HUES64 (cell line): ENCODE data around the gene CFAP46.

ENCODE experiments used
- H3K27ac ChIP-seq: 2 replicates; pipeline ENCODE4 v1.7.0; 2013; ENCODE audit warnings: low read depth, low read length, inconsistent platforms
- H3K27me3 ChIP-seq: 2 replicates; pipeline ENCODE4 v1.6.1; 2013; ENCODE audit warnings: mild to moderate bottlenecking, low read length; ENCODE audit not compliant: insufficient read depth
- H3K36me3 ChIP-seq: 2 replicates; pipeline ENCODE4 v1.6.1; 2013; ENCODE audit warnings: mild to moderate bottlenecking, low read length; ENCODE audit not compliant: insufficient read depth
- H3K4me1 ChIP-seq: 2 replicates; pipeline ENCODE4 v1.6.1; 2013; ENCODE audit warnings: mild to moderate bottlenecking, low read length, moderate library complexity; ENCODE audit not compliant: insufficient read depth
- H3K4me3 ChIP-seq: 2 replicates; pipeline ENCODE4 v1.5.1; 2013; ENCODE audit warnings: mild to moderate bottlenecking, low read length, moderate library complexity
- H3K9ac ChIP-seq: 2 replicates; pipeline ENCODE4 v1.6.1; 2013; ENCODE audit warnings: mild to moderate bottlenecking, low read depth, low read length
- H3K9me3 ChIP-seq: 2 replicates; pipeline ENCODE4 v1.6.1; 2013; ENCODE audit warnings: low read depth, low read length; ENCODE audit not compliant: insufficient read depth
- WGBS: fragments of 150-250, 120-280 bp; methylation state at CpG from one replicate; pipeline ENCODE4 v1.1.7; 2013; ENCODE audit warnings: missing lambda C conversion rate; 5-methylcytosine and 5-hydroxymethylcytosine counted together

The CFAP46 gene

DNA sequence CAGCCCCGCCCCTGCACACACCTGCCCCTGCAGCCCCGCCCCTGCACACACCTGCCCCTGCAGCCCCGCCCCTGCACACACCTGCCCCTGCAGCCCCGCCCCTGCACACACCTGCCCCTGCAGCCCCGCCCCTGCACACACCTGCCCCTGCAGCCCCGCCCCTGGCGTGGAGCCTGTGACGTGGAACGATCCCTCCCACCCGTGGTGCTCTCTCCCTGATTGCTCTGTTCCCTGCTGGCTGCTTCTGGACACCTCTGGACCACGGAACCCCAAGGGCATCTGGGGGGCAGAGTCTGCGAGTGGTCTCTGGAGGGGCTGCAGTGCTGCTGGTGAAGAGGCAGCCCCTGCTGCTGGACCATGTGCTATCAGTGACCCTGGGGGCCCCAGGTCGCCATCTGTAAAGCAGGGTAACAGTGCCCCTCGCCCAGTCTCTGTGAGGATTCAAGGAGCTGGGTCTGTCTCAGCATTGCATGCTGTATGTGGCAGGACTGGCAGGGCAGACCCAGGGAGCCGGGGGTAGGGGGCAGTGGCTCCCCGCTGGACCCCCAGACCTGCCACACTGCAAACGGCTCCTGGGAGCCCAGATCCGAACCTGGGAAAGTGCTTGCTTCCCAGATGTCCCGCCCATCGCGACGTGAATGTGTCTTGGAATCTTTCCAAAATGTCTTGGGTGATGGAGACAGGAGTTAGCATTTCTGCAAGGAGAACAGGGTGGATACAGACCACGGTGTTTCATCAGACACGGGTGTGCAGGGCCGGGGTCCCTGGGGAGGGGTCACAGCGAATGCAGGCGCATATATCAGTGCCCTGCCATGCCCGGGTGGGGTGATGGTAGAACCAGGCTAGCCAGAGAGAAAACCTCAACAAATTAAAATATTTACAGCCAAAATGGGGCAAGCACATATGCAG lies 128.6 kb downstream of the CFAP46 start:
- Histone ChIP-seq H3K36me3 (no peaks in the 10 kb centered on the region), H3K4me3 (no peak overlapping the region), H3K27me3 (no peaks in the 10 kb centered on the region), H3K9ac (no peak overlapping the region), H3K27ac (no peak overlapping the region), H3K4me1 (no peaks in the 10 kb centered on the region), H3K9me3 (no peaks in the 10 kb centered on the region)
- WGBS: 90% methylated on average over 24 of the region's 28 CpGs

DNA sequence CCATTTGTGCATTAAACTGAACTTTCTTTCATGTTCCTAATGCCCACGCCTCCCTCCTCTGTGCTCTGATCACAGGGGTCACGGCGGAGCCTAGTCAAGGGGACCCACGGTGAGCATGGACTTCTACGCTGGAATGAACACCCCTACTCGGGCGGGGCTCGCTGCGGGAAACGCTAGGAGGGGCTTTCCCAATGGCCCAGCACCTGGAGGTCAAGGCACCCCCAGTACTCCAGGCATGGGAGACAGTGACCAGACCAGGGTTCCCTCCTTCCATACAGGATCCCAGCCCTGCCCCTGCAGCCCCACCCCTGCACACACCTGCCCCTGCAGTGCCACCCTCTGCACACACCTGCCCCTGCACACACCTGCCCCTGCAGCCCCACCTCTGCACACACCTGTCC lies 129.4 kb downstream of the CFAP46 start:
- Histone ChIP-seq H3K9ac (no peak overlapping the region), H3K36me3 (no peaks in the 10 kb centered on the region), H3K9me3 (no peaks in the 10 kb centered on the region), H3K27ac (no peak overlapping the region), H3K27me3 (no peaks in the 10 kb centered on the region), H3K4me3 (no peak overlapping the region), H3K4me1 (no peaks in the 10 kb centered on the region)
- 91% methylated on average over 10 of the region's 10 CpGs for WGBS

DNA sequence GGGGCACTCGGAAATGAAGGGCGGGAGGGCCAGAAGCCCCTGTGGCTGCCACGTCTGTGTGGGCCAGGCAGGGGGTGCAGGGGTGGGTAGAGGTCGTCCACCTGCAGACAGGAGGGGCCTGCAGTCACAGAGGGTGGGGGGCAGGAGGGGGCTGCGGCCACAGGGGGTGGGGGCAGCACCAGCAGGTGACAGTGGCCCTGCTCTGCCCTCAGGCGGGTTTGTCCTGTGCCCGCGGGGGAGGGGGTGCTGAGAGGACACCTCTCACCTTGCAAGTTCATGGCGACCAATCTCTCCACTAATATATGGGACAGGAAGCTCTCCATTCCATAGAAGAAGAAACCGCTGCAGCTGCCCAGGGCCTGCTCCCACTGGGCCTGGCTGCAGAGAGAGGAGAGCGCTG lies 129.8 kb downstream of the CFAP46 start:
- Histone ChIP-seq H3K9ac (no peak overlapping the region), H3K9me3 (no peaks in the 10 kb centered on the region), H3K27ac (no peak overlapping the region), H3K4me1 (no peaks in the 10 kb centered on the region), H3K36me3 (no peaks in the 10 kb centered on the region), H3K4me3 (no peak overlapping the region), H3K27me3 (no peaks in the 10 kb centered on the region)
- WGBS: 85% methylated on average over 11 of the region's 11 CpGs

DNA sequence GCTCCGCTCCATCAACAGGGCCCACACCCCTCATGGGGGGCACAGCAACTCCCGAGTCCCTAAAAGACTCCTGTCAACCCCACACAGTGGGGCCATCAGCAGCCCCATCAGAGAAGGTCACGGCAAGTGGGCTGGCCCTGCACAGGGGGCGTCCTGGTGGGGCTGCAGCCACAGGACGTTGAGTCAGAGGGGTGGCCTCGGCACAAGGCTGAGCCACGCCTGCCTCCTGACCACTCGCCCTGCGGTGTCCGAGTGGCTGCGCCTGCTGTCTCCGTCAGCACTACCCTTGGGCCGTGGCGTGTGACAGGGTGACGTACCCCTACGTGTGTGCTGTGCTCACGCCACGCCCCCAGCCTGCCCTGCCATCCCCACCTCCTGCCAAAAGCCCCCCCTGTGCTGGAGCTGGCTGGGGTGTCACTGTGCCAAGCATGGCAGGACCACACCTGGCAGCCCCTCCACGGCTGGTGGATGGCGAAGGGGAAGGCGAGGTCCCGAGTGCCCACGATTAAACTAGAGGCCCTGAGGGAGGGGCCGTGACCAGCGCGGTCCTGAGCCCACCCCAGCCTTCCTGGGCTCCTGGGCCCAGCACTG lies 130.4 kb downstream of the CFAP46 start:
- H3K9me3 ChIP-seq: no peaks in the 10 kb centered on the region

DNA sequence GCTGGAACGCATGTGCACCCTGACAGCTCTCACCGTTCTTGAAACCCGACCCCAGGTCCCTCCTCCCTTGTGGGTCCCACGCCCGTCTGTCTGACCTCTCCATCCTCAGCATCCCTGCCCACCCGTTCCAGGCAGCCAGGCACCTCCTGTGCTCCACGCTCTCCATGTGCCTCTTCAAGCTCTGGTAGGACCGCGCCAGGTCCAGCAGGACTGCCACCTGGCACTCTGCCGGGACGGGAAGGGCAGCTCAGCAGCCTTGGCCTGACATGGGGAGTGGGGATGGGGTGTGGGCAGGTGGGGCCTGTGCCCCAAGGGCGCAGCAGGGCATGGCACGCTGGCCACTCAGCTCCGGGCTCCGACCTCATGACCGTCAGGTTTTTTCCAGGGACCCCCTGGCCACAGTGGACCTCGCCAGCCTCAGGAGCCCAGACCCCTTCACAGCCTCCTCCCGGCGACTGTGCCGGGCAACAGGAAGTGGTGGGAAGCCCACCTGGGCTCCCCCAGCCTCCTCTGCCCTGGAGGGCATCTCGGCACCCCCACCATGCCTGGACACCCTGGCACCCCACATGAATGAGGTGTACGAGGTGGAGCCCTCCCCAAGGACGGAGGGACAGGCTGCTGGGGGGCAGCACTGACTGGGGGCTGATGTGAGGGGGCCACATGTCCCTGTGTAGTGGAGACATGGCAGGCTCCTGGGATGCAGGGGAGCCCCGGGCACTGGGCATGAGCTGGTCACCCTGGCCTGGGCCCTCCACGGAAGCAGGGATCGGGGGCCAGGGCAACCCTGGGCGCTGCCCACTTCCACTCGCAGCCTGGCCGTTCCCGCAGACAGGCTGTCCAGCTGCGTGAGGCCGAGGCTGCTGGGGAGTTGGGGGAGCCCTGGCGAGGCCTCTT lies 131.3 kb downstream of the CFAP46 start:
- Histone ChIP-seq H3K36me3 (no peaks in the 10 kb centered on the region), H3K9me3 (no peaks in the 10 kb centered on the region), H3K27ac (no peak overlapping the region), H3K9ac (no peak overlapping the region), H3K27me3 (no peaks in the 10 kb centered on the region), H3K4me1 (no peaks in the 10 kb centered on the region), H3K4me3 (no peak overlapping the region)
- WGBS: 90% methylated on average over 33 of the region's 33 CpGs

More for the DNA sequence above, 130.4 kb downstream of the CFAP46 start:
- Histone ChIP-seq H3K4me1 (no peaks in the 10 kb centered on the region), H3K9ac (no peak overlapping the region), H3K27me3 (no peaks in the 10 kb centered on the region), H3K4me3 (no peak overlapping the region), H3K27ac (no peak overlapping the region), H3K36me3 (no peaks in the 10 kb centered on the region)
- 93% methylated on average over 26 of the region's 26 CpGs for whole genome bisulfite sequencing

DNA sequence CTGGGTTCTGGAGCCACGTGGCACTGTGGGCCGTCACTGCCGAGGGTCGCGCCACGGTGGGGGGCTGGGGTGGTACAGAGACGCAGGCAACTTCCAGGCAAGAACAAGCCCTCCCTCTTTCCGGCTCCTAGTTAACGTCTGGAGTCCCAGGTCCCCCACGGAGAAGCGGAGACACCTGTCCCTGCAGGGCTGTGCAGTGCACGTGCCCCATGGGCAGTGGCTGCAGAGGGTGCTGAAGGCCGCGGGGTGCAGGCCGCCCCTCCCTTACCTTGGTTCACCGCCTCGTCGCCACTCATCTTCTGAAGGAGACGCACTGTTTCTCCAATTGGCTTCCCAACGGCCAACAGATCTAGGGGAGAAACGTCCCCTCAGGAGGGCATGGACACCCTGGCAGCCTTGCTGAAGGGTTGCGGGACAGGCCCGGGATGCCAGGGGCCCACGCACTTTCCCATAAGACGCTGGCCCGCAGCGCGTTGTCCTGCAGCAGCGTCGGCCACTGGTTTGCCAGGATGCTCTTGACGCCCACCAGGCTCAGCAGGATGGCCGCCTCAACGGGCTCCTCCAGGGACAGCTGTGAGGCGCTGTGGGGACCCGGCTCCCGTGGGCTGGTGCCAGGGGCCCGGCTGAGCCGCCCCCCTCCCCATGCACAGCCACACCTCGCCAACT lies 132.1 kb downstream of the CFAP46 start:
- no peaks in the 10 kb centered on the region for H3K36me3 ChIP-seq
- no peaks in the 10 kb centered on the region for H3K9me3 ChIP-seq
- 93% methylated on average over 39 of the region's 39 CpGs for WGBS
- H3K4me1 ChIP-seq: no peaks in the 10 kb centered on the region
- no peak overlapping the region for H3K4me3 ChIP-seq
- H3K27me3 ChIP-seq: no peaks in the 10 kb centered on the region
- no peak overlapping the region for H3K9ac ChIP-seq
- no peak overlapping the region for H3K27ac ChIP-seq

DNA sequence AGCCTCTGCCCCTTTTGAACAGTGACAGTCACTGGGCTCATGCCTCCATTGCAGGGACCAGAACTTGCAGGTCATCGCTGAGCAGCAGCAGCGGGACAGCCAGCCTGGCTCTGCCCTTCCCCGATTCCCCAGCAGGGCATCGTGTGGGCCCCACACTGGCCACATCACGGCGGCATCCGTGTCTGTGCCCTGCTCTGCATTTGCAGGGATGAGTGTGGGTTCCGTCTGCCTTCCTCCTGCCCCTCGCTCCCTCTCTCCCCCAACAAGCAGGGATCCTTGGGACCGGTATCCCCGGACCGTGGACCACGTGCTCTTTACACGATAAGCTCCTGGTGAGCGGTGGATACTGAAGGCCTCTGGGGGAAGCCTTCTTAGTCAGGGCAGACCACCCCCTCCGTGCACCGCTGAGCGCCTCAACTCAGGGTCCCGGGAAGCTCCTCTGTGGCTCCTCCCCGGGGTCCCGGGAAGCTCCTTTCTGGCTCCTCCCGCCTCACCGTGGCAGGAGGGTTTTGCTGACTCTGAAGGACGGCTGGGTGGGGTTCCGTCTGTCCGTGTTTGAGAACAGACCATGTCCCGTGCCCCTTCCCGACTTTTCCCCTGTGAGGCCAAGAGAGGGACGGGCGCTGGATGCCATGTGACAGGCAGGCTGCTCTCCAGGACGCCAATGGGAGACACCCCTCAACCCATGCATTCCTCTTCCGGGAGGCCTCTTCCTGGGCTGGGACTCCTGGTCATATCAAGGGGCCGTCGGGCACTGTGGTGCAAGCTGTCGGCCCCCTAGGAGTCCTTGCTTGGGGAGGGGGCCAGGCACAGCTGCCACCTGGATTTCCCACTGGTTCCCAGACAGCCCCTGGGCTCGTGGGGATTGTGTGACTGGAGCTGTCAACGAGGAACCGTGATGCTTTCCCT lies 132.9 kb downstream of the CFAP46 start:
- no peak overlapping the region for H3K9ac ChIP-seq
- no peaks in the 10 kb centered on the region for H3K36me3 ChIP-seq
- H3K27me3 ChIP-seq: no peaks in the 10 kb centered on the region
- 93% methylated on average over 38 of the region's 38 CpGs for WGBS
- no peaks in the 10 kb centered on the region for H3K9me3 ChIP-seq
- H3K4me3 ChIP-seq: no peak overlapping the region
- H3K4me1 ChIP-seq: no peaks in the 10 kb centered on the region
- no peak overlapping the region for H3K27ac ChIP-seq

DNA sequence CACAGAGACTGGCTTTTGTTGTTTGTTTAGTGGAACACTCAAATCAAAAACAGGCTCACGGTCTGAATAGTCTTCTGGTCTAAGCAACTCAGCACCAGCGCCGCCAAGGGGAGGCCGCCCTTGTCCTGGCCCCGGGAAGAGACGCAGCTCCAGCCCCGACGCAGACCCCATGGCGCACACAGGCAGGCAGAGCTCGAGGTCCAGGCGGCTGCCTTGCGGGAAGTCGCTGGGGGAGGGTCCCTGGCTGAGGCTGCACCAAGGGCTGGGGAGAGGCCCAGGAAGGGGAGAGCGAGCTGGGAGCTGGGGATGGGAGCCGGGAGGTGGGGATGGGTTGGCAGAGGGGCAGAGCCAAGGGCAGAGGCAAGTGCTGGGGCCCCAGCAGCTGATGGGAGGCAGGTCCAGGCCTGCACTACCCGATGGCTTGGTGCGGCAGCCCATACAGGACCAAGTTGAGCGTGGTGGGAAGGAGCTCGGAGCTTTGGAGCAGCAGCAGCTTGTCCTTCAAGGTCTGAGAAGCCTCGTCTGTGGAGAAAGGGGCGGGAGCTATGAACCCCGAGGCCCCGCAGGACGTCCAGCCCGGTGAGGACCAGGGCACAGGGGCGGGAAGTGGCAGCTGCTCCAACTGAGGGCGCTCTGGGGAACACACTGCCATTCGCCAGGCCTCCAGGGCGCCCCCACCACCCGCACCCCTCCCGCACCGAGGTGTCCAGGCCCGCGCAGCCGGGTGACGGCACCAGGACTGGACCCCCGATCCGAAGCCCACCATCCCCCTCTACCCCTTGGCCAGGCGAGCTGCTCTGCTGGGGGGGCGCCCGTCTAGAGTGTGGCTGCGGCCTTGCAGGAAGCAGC lies 133.8 kb downstream of the CFAP46 start:
- no peak overlapping the region for H3K4me3 ChIP-seq
- H3K9me3 ChIP-seq: no peaks in the 10 kb centered on the region
- WGBS: 87% methylated on average over 42 of the region's 42 CpGs
- H3K4me1 ChIP-seq: no peaks in the 10 kb centered on the region
- H3K36me3 ChIP-seq: no peaks in the 10 kb centered on the region
- no peak overlapping the region for H3K9ac ChIP-seq
- no peak overlapping the region for H3K27ac ChIP-seq
- H3K27me3 ChIP-seq: no peaks in the 10 kb centered on the region

DNA sequence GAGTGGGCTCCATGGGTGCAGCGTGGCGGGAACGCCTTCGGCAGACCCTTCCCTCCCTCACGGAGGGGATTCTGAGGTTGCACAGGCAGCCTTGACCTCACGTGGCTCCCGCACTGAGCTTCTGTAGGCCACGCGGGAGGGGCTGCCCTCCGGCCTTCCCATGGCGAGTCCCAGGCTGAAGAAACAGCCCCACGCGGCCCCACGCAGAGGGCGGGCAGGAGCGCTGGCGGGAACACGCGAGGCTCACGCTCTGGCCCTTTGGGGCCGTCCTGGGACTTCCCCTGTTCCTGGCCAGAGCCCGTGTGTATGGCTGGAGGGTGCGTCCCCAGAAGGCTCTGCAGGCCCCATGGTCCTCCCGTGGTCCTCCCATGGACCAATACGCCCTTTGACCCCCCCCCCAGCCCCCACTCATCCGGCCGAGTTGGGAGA lies 134.7 kb downstream of the CFAP46 start:
- H3K4me3 ChIP-seq: no peak overlapping the region
- no peaks in the 10 kb centered on the region for H3K4me1 ChIP-seq
- 94% methylated on average over 27 of the region's 27 CpGs for WGBS
- no peak overlapping the region for H3K27ac ChIP-seq
- no peak overlapping the region for H3K9ac ChIP-seq
- H3K36me3 ChIP-seq: no peaks in the 10 kb centered on the region
- no peaks in the 10 kb centered on the region for H3K9me3 ChIP-seq
- H3K27me3 ChIP-seq: no peaks in the 10 kb centered on the region
